Parathyroid adenoma (tissue), 2 donors: ENCODE data around the gene AGR3.

Experiments
- H2AFZ ChIP-seq: fragments of 300-600 bp; sonication (generic); one replicate; pipeline ENCODE4 v1.7.0; 2017; ENCODE audit warnings: antibody characterized with exemption, mild to moderate bottlenecking
- H3K27ac ChIP-seq: fragments of 300-600 bp; sonication (generic); one replicate; pipeline ENCODE4 v1.7.0; 2017
- H3K27me3 ChIP-seq: fragments of 300-600 bp; sonication (generic); one replicate; pipeline ENCODE4 v1.7.0; 2017; ENCODE audit warnings: low read length; ENCODE audit not compliant: control insufficient read depth, insufficient read depth
- H3K36me3 ChIP-seq: fragments of 300-600 bp; sonication (generic); one replicate; pipeline ENCODE4 v1.7.0; 2017; ENCODE audit warnings: low read length; ENCODE audit not compliant: control insufficient read depth, insufficient read depth
- H3K4me1 ChIP-seq: fragments of 300-600 bp; sonication (generic); one replicate; pipeline ENCODE4 v1.7.0; 2017; ENCODE audit warnings: control low read depth
- H3K4me2 ChIP-seq: fragments of 300-600 bp; sonication (generic); one replicate; pipeline ENCODE4 v1.7.0; 2017; ENCODE audit warnings: low read length
- H3K4me3 ChIP-seq: fragments of 300-600 bp; sonication (generic); one replicate; pipeline ENCODE4 v1.7.0; 2017; ENCODE audit warnings: low read depth, low read length
- H3K79me2 ChIP-seq: fragments of 300-600 bp; sonication (generic); one replicate; pipeline ENCODE4 v1.7.0; 2017; ENCODE audit warnings: control low read depth
- H3K9ac ChIP-seq: fragments of 300-600 bp; sonication (generic); one replicate; pipeline ENCODE4 v1.7.0; 2017; ENCODE audit warnings: mild to moderate bottlenecking
- H3K9me3 ChIP-seq: fragments of 300-600 bp; sonication (generic); one replicate; pipeline ENCODE4 v1.7.0; 2017; ENCODE audit warnings: low read length; ENCODE audit not compliant: control insufficient read depth
- TF ChIP-seq, protein P1 (sequence below): fragments of 300-600 bp; sonication (generic); IDR thresholded peaks from one replicate; pipeline ENCODE4 v1.7.0; 2017; ENCODE audit warnings: antibody characterized with exemption, mild to moderate bottlenecking
- donor health status: primary hyperparathyroidism.

AGR3 gene

DNA sequence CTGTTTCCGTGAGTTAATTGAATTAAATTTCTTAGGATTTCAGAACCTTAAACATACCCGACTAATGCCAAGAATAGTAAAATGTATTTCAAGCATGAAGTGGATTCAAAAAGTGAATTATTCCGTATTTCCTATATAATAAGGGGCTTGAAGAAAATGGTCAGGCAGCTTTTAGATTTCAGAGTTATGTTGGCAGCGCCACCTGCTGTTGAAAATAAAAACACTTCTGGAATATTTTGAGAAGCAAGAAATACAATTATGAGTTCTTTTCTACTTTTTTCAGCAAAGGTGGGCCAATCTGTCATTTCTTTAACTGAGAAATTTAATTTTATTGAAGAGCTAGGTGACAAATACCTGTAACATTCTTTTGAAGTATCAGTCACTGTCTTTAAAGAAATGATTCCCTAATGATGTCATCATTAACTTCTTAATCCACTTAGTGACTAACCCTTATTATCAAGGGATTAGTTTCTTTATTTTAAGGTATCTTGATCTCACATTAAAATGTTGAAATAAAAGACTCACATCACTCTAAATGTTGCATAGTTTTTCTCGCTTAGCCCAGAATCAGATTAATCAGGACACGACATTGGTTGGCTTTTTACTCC is 36.6 kb upstream of the AGR3 start:
- H3K79me2 ChIP-seq: no peaks in the 10 kb centered on the region
- H3K9me3 ChIP-seq: no peaks in the 10 kb centered on the region
- H3K27ac ChIP-seq: no peak overlapping the region
- no peak overlapping the region for H3K9ac ChIP-seq
- no peaks in the 10 kb centered on the region for H3K36me3 ChIP-seq
- H3K4me2 ChIP-seq: no peak overlapping the region
- TF ChIP-seq, protein P1, sequence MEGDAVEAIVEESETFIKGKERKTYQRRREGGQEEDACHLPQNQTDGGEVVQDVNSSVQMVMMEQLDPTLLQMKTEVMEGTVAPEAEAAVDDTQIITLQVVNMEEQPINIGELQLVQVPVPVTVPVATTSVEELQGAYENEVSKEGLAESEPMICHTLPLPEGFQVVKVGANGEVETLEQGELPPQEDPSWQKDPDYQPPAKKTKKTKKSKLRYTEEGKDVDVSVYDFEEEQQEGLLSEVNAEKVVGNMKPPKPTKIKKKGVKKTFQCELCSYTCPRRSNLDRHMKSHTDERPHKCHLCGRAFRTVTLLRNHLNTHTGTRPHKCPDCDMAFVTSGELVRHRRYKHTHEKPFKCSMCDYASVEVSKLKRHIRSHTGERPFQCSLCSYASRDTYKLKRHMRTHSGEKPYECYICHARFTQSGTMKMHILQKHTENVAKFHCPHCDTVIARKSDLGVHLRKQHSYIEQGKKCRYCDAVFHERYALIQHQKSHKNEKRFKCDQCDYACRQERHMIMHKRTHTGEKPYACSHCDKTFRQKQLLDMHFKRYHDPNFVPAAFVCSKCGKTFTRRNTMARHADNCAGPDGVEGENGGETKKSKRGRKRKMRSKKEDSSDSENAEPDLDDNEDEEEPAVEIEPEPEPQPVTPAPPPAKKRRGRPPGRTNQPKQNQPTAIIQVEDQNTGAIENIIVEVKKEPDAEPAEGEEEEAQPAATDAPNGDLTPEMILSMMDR: peak; percentile 76
- H3K4me3 ChIP-seq: no peak overlapping the region
- H3K4me1 ChIP-seq: no peaks in the 10 kb centered on the region
- H2AFZ ChIP-seq: no peak overlapping the region
- no peaks in the 10 kb centered on the region for H3K27me3 ChIP-seq

DNA sequence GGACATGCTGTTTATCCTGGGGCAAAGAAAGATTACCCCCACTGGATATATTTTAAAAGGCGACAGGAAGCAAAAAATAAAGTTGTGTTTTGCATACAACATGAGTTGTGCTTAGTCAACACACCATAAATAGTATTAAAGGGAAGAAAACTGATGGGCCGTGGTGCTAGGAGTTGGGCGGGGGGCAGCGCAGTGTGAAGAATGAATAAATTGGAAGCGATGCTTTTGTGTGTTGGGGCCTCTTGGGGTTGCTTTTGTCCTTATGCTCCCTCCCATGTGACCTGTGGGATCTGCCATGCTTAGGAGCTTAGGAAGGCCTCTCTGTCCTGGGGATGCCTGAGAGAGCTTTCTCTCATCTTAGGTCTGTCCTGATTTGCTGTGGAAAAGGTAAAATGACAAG is 35.0 kb upstream of the AGR3 start:
- no peak overlapping the region for H3K4me2 ChIP-seq
- H3K9ac ChIP-seq: no peak overlapping the region
- no peak overlapping the region for H3K27ac ChIP-seq
- H3K36me3 ChIP-seq: no peaks in the 10 kb centered on the region
- H3K79me2 ChIP-seq: no peaks in the 10 kb centered on the region
- H3K27me3 ChIP-seq: no peaks in the 10 kb centered on the region
- no peak overlapping the region for H2AFZ ChIP-seq
- TF ChIP-seq, protein P1: no peak
- H3K9me3 ChIP-seq: no peaks in the 10 kb centered on the region
- no peak overlapping the region for H3K4me3 ChIP-seq
- H3K4me1 ChIP-seq: no peaks in the 10 kb centered on the region

DNA sequence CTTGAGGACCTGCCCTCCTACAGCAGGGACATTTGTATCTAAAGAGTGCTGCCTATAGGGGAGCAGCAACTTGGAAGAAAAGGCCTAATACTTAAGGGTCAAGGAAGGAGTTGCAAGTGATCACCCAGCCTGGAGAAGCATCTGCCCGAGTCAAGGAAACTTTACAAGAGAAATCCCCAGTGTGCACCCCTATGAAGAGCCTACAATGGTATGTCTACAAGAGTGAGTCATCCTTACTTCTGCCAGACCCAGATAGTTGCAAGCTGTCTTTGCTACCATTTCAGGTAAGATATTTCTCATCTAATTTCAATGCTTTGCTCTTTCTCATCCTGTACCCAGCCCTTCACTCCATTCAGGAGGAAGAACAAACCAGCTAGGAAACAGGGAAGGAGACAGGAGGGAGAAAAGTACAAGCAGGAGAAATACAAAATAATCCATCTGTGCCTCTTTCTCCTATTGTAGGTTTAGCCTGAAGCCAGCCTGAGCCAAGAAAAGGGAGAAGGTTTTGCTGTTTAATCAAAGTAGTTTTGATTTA is 34.4 kb upstream of the AGR3 start:
- no peaks in the 10 kb centered on the region for H3K27me3 ChIP-seq
- TF ChIP-seq, protein P1: no peak

GRCh38 chr7:16915405-16915804 is 33.6 kb upstream of the AGR3 start:
- Histone ChIP-seq H3K4me2 (no peak overlapping the region), H3K27ac (no peak overlapping the region), H3K4me1 (no peaks in the 10 kb centered on the region), H3K27me3 (no peaks in the 10 kb centered on the region), H3K9ac (no peak overlapping the region), H3K4me3 (no peak overlapping the region), H3K36me3 (no peaks in the 10 kb centered on the region), H3K79me2 (no peaks in the 10 kb centered on the region), H2AFZ (no peak overlapping the region), H3K9me3 (no peaks in the 10 kb centered on the region)
- TF ChIP-seq, protein P1: no peak

More for the DNA sequence above, 34.4 kb upstream of the AGR3 start:
- Histone ChIP-seq H3K36me3 (no peaks in the 10 kb centered on the region), H3K9ac (no peak overlapping the region), H3K4me1 (no peaks in the 10 kb centered on the region), H2AFZ (no peak overlapping the region), H3K9me3 (no peaks in the 10 kb centered on the region), H3K27ac (no peak overlapping the region), H3K79me2 (no peaks in the 10 kb centered on the region), H3K4me2 (no peak overlapping the region), H3K4me3 (no peak overlapping the region)

GRCh38 chr7:16914771-16915170 is 33.0 kb upstream of the AGR3 start:
- Histone ChIP-seq H3K36me3 (no peaks in the 10 kb centered on the region), H3K79me2 (no peaks in the 10 kb centered on the region), H3K4me3 (no peak overlapping the region), H3K9ac (no peak overlapping the region), H2AFZ (no peak overlapping the region), H3K27ac (no peak overlapping the region), H3K9me3 (no peaks in the 10 kb centered on the region), H3K4me2 (no peak overlapping the region), H3K4me1 (no peaks in the 10 kb centered on the region), H3K27me3 (no peaks in the 10 kb centered on the region)
- TF ChIP-seq, protein P1: no peak
